GM18526 (cell line): ENCODE data around the gene MYBPH.

ENCODE experiments used
- POLR2A ChIP-seq: IDR thresholded peaks from 3 replicates; pipeline ENCODE4 v1.6.1; 2011; ENCODE audit not compliant: insufficient read length; ENCODE audit errors: extremely low read depth

Gene MYBPH

GRCh38 chr1:203186446-203187303 lies 11.0 kb upstream of the MYBPH start, which contains the start of gene CHI3L1:
Gene CHI3L1 (minus strand): TSS chr1:203186704. CDS start chr1:203186623, 81 bp downstream.
- TF ChIP-seq POLR2A = no peak

GRCh38 chr1:203186091-203186445 lies 10.4 kb upstream of the MYBPH start:
- TF ChIP-seq POLR2A = no peak

GRCh38 chr1:203185585-203185984 lies 10.0 kb upstream of the MYBPH start:
- TF ChIP-seq POLR2A = no peak

- TF ChIP-seq POLR2A = no peak
Measured at GRCh38 chr1:203185061-203185461, 9.4 kb upstream of the MYBPH start.

- TF ChIP-seq POLR2A = no peak
Measured at GRCh38 chr1:203184467-203184866, 8.8 kb upstream of the MYBPH start.

- no peak for TF ChIP-seq POLR2A
Measured at GRCh38 chr1:203183828-203184227, 8.2 kb upstream of the MYBPH start.

GRCh38 chr1:203182387-203182953 lies 6.8 kb upstream of the MYBPH start:
- TF ChIP-seq POLR2A = no peak

- no peak for TF ChIP-seq POLR2A
Measured at GRCh38 chr1:203181586-203182386, 6.2 kb upstream of the MYBPH start.

- no peak for TF ChIP-seq POLR2A
Measured at GRCh38 chr1:203180611-203181330, 5.1 kb upstream of the MYBPH start.

GRCh38 chr1:203179667-203180005 lies 4.0 kb upstream of the MYBPH start:
- TF ChIP-seq POLR2A = no peak

- no peak for TF ChIP-seq POLR2A
Measured at GRCh38 chr1:203178821-203179666, 3.4 kb upstream of the MYBPH start.

GRCh38 chr1:203178083-203178482 lies 2.5 kb upstream of the MYBPH start:
- no peak for TF ChIP-seq POLR2A

GRCh38 chr1:203177470-203178039 lies 1.9 kb upstream of the MYBPH start:
- no peak for TF ChIP-seq POLR2A

GRCh38 chr1:203177036-203177405 lies 1.4 kb upstream of the MYBPH start:
- no peak for TF ChIP-seq POLR2A
